Stimulated activated effector memory CD8-positive, alpha-beta T cell treated with anti-CD3 and anti-CD28 coated beads, Interleukin-12 subunit alpha, Interleukin-12 subunit beta, amount 100 ng/mL, for 72 hours (primary cell): ENCODE results near the gene MEST.
A peak's percentile ranks its signal among the peaks of the same experiment; 100 is the strongest.
"Not testable (repeated sequence)": the region's sequence is repeated elsewhere in the genome, so short reads cannot be mapped to it uniquely, and the experiment has no call there.

Source experiments
- ATAC-seq: fragments of 150-1000 bp; cut with Tn5 transposase; 2 replicates; pipeline ENCODE4 v1.10.0; 2021
- DNase-seq, 2 donors: peaks; one replicate each; pipeline ENCODE4 v3.0.0; 2021 to 2022; ENCODE audit warnings: low spot score in 2 of 2
- H3K27ac Mint-ChIP-seq: one replicate; pipeline ENCODE4 v1.8.0; 2022; ENCODE audit warnings: mild to moderate bottlenecking, mixed read lengths
- H3K36me3 Mint-ChIP-seq: one replicate; pipeline ENCODE4 v1.8.0; 2022; ENCODE audit warnings: mild to moderate bottlenecking, mixed read lengths
- H3K4me1 Mint-ChIP-seq: one replicate; pipeline ENCODE4 v1.8.0; 2022; ENCODE audit warnings: mixed read lengths
- H3K4me3 Mint-ChIP-seq: one replicate; pipeline ENCODE4 v1.8.0; 2022; ENCODE audit warnings: mild to moderate bottlenecking, mixed read lengths
- H3K9me3 Mint-ChIP-seq: one replicate; pipeline ENCODE4 v1.8.0; 2022; ENCODE audit warnings: mixed read lengths

Gene MEST

DNA sequence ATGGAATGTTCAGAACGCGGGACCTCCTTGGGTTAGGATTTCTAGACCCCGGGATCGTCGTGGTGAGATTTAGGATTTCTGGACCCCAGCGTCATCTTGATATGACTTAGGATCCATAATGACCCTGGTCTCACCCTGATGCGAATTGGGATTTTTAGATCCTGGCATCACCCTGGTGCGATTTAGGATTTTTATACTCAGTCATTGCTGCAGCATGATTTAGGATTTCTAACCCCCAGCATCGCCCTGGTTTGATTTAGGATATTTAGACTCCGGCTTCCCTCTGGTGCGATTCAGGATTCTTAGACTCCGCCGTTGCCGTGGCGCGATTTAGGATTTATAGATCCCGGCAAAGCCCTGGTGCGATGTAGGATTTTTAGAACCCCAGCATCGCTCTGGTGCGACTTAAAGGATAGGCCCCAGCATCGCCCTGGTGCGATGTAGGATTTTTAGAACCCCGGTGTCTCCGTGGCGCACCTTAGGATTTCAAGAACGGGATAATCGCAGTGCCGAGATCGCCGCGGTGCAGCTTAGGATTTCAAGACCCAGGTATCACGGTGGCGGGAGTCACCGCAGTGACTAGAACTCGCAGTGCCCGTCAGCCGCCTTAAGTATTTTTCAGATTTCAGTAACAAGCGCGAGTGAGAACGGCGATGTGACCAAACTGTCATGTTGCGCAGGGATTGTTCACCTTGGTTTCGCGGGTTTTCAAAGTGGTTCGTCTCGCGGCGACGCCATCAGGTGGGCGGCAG lies 814 bp downstream of the MEST start:
- Mint-ChIP-seq H3K4me1 (peaks cover 9% of the 10 kb centered on the region), H3K27ac (no peak overlapping the region), H3K36me3 (no peaks in the 10 kb centered on the region), H3K9me3 (no peaks in the 10 kb centered on the region), H3K4me3 (no peak overlapping the region)
- ATAC-seq (no peak), DNase-seq (no peak)

DNA sequence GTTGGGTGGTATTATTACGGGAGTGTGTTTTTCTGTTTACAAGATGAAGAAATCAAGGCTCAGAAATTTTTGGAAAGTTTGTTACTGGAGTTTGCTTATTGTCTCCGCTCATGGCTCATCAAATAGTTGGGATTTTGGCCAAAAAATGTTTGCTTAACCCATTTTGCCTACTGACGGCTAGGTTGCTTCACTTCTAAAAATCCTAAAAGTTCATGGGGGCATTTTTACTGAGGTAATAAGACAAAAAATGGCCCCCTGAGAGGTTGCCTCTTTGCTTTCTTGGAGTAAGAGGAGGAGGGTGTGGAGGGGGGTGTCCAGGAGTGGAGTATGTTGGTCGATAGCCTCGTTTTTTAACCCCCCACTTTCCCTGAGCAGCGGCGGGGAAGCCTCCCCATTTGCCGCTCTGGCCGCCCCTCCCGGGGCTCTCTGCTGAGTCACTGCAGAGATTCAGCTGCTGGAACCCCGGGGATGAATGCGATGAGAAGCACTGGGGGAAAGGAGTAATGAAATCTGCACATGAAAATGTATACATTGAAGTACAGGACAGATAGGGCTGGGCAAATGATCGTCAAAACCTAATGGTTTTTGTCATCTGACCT lies 1.5 kb downstream of the MEST start:
- H3K36me3 Mint-ChIP-seq = no peaks in the 10 kb centered on the region
- H3K27ac Mint-ChIP-seq = no peak overlapping the region
- H3K9me3 Mint-ChIP-seq = no peaks in the 10 kb centered on the region
- H3K4me1 Mint-ChIP-seq = peaks cover 9% of the 10 kb centered on the region
- DNase-seq (no peak), ATAC-seq (no peak)
- H3K4me3 Mint-ChIP-seq = no peak overlapping the region

DNA sequence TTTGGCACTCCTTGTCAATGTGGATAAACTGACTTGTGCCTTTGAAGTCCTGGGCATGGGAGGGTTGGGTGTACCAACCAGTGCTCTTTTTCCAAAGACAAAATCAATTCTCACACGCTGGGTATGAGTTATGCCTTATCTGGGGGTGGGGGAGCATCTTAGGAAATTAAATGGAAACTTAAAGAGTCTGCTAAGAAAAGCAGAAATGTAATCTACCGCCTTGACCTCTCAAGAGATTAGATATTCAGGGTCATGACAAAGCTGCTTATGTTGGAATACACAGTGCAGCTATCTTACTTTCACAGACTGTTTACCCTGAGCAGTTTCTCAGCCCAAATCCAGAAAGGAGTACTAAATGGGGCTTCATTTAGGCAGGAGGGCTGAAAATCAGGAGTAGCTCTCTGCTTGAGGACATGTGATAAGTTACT lies 2.6 kb downstream of the MEST start:
- H3K36me3 Mint-ChIP-seq = no peaks in the 10 kb centered on the region
- H3K27ac Mint-ChIP-seq = no peak overlapping the region
- ATAC-seq (no peak), DNase-seq (no peak)
- no peaks in the 10 kb centered on the region for H3K9me3 Mint-ChIP-seq
- H3K4me3 Mint-ChIP-seq = no peak overlapping the region
- H3K4me1 Mint-ChIP-seq = peaks cover 9% of the 10 kb centered on the region

DNA sequence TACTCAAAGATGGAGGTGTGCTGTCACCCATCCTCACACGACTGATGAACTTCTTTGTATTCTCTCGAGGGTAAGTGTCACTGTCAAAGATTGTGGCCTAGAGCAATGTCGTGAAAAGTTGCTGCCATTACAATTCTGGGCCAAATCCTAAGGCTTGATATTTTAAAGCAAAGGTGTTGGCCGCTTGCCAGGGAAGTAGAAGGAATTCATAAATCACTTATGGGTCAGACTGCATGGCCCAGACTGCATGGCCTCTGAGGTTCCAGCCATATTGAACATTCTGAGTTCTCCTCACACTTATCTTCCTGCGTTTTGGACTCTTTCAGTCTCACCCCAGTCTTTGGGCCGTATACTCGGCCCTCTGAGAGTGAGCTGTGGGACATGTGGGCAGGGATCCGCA lies 8.6 kb downstream of the MEST start:
- Mint-ChIP-seq H3K4me3 (no peak overlapping the region), H3K4me1 (no peaks in the 10 kb centered on the region), H3K9me3 (no peaks in the 10 kb centered on the region), H3K36me3 (no peaks in the 10 kb centered on the region), H3K27ac (no peak overlapping the region)
- DNase-seq (no peak), ATAC-seq (no peak)

DNA sequence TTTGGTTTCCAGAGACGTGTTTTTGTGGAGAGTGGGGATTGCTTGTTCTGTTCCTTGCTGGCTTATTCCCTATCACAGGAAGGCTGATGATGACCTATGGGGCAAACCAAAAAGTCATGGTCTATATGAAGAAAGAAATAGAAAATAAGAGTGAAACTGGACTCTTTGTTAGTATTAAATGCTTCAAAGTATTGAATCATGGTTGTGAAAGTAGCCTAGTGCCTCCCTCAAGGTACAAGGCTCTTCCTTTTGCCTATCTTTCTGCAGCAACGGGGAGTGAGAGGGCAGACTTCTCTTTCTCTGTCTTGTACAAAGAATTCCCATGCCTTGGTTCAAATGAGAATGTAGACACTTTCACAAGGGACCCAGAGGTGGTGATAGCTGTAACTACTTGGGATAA lies 9.0 kb downstream of the MEST start:
- H3K4me3 Mint-ChIP-seq = no peak overlapping the region
- H3K36me3 Mint-ChIP-seq = no peaks in the 10 kb centered on the region
- no peak overlapping the region for H3K27ac Mint-ChIP-seq
- DNase-seq (no peak), ATAC-seq (no peak)
- no peaks in the 10 kb centered on the region for H3K9me3 Mint-ChIP-seq
- H3K4me1 Mint-ChIP-seq = no peaks in the 10 kb centered on the region

DNA sequence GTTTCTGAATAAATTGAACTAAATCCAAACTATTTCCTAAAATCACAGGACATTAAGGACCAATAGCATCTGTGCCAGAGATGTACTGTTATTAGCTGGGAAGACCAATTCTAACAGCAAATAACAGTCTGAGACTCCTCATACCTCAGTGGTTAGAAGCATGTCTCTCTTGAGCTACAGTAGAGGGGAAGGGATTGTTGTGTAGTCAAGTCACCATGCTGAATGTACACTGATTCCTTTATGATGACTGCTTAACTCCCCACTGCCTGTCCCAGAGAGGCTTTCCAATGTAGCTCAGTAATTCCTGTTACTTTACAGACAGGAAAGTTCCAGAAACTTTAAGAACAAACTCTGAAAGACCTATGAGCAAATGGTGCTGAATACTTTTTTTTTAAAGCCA lies 13.9 kb downstream of the MEST start:
- DNase-seq = no peak
- no peak for ATAC-seq
- H3K36me3 Mint-ChIP-seq = no peaks in the 10 kb centered on the region
- no peaks in the 10 kb centered on the region for H3K9me3 Mint-ChIP-seq
- H3K4me1 Mint-ChIP-seq = no peaks in the 10 kb centered on the region
- H3K4me3 Mint-ChIP-seq = no peak overlapping the region
- H3K27ac Mint-ChIP-seq = no peak overlapping the region

DNA sequence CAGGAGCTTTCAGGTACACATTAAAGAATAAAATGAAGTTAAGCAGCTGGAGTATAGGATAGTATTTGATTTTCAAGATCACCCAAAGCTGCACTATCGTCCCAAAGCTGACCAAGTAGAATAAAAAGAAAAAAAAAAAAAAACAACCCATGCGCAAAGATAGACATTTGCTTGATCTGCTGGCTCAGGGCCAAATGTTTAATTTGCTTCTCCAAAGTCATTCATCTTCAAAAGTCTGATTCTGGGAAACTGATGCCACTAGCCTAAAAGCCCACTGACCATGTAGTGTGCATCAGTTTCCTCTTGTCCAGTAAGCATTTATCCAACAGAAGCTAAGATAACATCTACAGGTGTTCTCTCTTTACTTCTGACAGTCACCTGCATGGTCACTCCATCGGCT lies 14.5 kb downstream of the MEST start:
- Mint-ChIP-seq H3K27ac (no peak overlapping the region), H3K36me3 (no peaks in the 10 kb centered on the region), H3K4me1 (no peaks in the 10 kb centered on the region), H3K4me3 (no peak overlapping the region), H3K9me3 (no peaks in the 10 kb centered on the region)
- DNase-seq = no peak
- ATAC-seq = no peak

DNA sequence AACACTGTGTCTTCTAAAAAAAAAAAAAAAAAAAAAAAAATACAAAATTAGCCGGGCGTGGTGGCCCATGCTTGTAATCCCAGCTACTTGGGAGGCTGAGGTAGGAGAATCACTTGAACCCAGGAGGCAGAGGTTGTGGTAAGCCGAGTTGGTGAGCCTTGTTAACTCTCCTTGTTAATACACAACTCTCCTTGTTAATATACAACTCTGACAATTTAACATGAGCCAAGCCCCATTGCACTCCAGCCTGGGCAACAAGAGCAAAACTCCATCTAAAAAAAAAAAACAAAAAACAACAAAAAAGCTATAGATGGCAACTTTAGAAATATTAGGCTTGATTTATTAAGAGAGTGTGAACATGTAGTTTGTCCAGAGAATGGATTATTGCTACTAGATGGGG lies 20.2 kb downstream of the MEST start:
- not testable (repeated sequence) for H3K4me3 Mint-ChIP-seq, H3K9me3 Mint-ChIP-seq, DNase-seq, H3K4me1 Mint-ChIP-seq, ATAC-seq, H3K36me3 Mint-ChIP-seq, H3K27ac Mint-ChIP-seq

DNA sequence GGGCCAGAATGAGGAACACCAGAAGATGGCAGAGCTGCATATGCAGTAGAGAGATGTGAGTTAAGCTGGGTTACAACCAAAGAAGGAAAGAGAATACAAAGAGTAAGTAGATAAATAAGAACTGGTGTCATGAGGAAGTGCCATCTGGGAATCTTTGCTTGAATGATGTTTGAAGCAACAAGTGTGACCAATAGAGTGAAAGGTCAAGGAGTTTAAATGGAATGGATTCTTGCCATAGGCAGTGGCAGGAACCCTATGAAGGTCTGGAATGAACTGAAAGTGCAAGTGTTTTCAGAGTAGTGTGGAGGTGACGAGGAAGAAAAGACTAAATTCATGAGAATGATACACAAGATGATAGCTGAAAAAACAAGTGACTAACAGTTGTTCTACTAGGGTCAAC lies 21.6 kb downstream of the MEST start:
- ATAC-seq = no peak

DNA sequence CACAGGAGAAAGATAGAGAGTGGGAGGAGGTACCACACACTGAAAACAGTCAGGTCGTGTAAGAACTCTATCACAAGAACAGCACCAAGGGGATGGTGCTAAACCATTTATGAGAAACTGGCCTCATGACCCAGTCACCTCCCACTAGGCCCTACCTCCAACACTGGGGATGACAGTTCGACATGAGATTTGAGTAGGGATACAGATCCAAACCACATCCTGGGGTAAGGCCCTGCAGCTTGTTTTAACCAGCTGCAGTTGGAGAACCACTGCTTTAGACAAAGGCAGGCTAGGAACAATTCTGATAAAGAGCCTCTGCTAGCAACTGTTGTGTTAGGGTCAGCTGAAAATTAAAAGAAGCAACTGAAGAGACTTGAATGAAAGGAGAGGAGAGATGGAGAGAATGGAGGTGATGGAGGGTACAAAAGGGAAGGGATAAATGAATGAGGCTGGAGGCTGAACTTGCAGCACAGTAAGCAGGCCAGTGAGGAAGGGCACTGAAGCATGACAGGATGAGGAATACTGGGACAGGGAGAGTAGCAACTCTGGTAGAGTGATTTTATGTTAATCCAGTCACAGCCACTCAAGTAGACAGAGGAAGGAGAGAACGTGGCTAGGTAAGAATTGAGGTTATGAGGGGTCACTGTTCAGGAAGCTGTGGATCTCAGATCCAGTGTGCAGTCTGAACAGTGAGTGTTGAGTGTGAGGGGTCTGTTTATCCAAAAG lies 23.6 kb downstream of the MEST start:
- no peak for DNase-seq

More for the DNA sequence above, 21.6 kb downstream of the MEST start:
- Mint-ChIP-seq H3K4me3 (no peak overlapping the region), H3K27ac (no peak overlapping the region), H3K36me3 (no peaks in the 10 kb centered on the region), H3K4me1 (no peaks in the 10 kb centered on the region), H3K9me3 (no peaks in the 10 kb centered on the region)
- no peak for DNase-seq

DNA sequence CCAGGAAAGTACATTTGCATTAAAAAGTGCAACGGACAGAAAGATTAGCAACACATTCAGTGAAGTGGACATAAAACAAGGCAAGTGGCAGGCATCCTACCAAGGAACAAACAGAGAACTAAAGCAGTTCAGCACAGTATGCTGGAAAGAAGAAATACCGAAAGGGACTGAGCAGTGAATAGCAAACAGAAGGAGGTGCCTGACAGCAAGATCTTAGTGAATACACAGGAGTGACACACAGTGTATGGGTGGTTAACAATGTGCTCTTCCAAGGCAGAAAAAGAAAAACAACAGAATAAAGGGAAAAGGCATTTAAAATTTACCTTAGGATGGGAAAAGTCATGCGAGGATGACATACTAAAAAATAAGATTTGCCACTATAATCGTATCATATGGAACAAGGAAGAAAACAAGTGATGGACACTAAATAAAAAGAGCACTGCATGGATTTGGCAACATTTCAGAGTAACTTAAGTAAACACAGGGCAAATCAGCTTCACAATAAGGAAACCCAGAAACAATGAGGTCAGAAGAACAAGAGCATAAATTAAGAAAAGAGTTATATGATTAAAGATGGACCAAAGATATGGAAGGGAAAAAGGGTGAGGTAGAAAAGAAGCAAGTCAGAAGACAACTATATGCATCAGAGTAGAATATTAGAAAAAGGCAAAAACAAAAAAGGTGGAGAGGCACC lies 29.5 kb downstream of the MEST start:
- Mint-ChIP-seq H3K27ac (no peak overlapping the region), H3K4me1 (no peaks in the 10 kb centered on the region), H3K4me3 (no peak overlapping the region), H3K36me3 (no peaks in the 10 kb centered on the region), H3K9me3 (no peaks in the 10 kb centered on the region)
- no peak for DNase-seq
- no peak for ATAC-seq

More for the DNA sequence above, 23.6 kb downstream of the MEST start:
- H3K27ac Mint-ChIP-seq = no peak overlapping the region
- no peaks in the 10 kb centered on the region for H3K4me1 Mint-ChIP-seq
- no peaks in the 10 kb centered on the region for H3K9me3 Mint-ChIP-seq
- no peak for ATAC-seq
- H3K4me3 Mint-ChIP-seq = no peak overlapping the region
- no peaks in the 10 kb centered on the region for H3K36me3 Mint-ChIP-seq

DNA sequence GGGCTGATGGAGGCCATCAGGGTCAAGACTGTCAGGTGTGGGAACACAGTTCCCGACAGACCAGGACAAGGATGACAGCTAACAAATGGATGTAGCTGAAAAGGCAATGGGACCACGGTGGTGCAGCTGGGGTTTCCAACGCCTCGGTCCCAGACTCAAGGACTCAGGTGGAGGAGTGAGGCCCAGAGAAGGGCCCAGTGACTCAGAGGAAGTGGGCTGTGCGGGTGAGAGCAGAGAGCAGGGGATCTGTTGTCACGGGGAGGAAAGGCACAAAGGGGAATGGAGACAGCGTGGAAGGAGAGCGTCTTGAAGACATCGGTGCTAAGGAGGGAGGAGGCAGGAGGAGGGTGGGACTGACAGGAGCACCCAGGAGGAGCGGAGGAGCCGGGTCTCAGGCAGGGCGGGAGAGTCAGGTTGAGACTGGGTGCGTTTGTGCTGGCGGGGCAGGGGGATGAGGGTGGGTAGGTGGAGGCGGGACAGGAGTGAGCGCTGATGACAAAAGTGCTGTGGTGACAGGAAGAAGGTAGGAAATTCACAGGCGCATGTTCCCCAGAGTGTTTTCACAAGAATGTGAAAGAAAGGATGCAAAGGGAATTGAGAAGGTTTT lies 31.7 kb downstream of the MEST start:
- H3K9me3 Mint-ChIP-seq, H3K27ac Mint-ChIP-seq, H3K36me3 Mint-ChIP-seq, DNase-seq, H3K4me3 Mint-ChIP-seq, H3K4me1 Mint-ChIP-seq: not testable (repeated sequence)
- ATAC-seq = peak; percentile 82

DNA sequence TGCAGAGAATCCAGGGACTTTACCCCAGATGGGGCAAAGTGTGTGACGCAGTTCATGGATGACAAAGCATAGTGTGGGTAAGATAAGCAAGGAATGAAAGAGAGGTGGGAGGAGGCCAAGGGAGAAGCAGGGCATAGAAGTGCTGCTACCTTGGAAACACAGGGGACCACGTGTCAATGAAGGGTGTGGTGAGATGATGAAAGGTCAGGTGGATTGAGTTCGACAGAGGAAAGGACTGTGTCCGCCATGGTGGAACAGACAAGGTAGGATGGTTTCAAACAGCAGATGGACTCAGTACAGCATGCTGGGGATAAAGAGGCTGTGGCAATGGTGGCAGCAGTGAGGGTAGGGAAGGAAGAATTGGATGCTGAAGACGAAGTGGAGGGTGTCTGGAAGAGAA lies 32.7 kb downstream of the MEST start:
- peaks cover 6% of the 10 kb centered on the region for H3K4me1 Mint-ChIP-seq
- ATAC-seq (no peak), DNase-seq (no peak)
- H3K36me3 Mint-ChIP-seq = no peaks in the 10 kb centered on the region
- H3K4me3 Mint-ChIP-seq = no peak overlapping the region
- H3K9me3 Mint-ChIP-seq = no peaks in the 10 kb centered on the region
- no peak overlapping the region for H3K27ac Mint-ChIP-seq

DNA sequence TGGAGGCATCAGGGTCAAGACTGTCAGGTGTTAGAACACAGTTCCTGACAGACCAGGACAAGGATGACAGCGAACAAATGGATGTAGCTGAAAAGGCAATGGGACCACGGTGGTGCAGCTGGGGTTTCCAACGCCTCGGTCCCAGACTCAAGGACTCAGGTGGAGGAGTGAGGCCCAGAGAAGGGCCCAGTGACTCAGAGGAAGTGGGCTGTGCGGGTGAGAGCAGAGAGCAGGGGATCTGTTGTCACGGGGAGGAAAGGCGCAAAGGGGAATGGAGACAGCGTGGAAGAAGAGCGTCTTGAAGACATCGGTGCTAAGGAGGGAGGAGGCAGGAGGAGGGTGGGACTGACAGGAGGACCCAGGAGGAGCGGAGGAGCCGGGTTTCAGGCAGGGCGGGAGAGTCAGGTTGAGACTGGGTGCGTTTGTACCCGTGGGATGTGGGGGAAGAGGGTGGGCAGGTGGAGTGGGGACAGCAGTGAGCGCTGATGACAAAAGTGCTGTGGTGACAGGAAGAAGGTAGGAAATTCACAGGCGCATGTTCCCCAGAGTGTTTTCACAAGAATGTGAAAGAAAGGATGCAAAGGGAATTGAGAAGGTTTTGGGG lies 36.0 kb downstream of the MEST start:
- H3K27ac Mint-ChIP-seq, H3K4me3 Mint-ChIP-seq: not testable (repeated sequence)
- peaks cover 11% of the 10 kb centered on the region for H3K4me1 Mint-ChIP-seq

DNA sequence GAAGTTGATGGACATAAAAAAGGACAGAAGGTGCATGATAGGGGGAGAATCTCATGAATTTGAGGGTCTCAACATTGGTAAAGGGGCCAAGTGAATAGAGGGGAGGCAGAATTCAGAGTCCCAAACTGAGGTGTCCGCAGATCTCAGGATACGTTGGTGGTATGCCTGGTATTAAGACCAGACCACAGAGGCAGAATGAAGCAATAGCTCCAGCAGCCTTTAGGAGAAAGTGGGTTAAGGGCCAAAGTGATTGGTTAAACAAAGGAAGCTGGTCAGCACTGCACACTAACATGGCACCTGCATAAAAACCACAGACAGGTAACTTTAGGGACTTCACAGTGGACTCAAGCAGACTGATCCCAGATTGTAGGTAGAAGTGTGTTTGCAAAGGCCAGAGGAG lies 37.5 kb downstream of the MEST start:
- DNase-seq (no peak), ATAC-seq (no peak)
- no peak overlapping the region for H3K27ac Mint-ChIP-seq
- no peaks in the 10 kb centered on the region for H3K36me3 Mint-ChIP-seq
- H3K9me3 Mint-ChIP-seq = no peaks in the 10 kb centered on the region
- H3K4me3 Mint-ChIP-seq = no peak overlapping the region
- peaks cover 11% of the 10 kb centered on the region for H3K4me1 Mint-ChIP-seq

More for the DNA sequence above, 36.0 kb downstream of the MEST start:
- DNase-seq, H3K36me3 Mint-ChIP-seq, H3K9me3 Mint-ChIP-seq: not testable (repeated sequence)
- ATAC-seq = peak; percentile 83
